ENCODE data around the gene FOXO1.

FOXO1 gene

DNA sequence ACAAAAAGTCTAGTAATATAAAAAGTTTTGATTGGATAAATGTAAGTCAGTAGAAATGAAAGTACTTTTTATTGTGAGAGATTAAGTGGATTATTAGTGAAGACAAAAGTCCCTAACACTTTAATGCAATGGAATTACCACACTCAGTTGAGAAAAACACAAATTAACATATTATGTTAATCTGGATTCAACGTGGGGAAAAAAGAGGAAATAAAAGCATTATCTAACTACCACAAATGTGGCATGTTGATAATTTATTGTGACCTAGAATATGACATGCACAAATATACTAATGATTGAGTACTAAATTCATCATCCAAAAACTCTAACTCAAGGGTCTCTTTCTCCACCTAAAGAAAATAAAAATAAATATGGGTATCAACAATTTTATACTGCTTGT, 41.5 kb downstream of the FOXO1 start:
- no peak for TF ChIP-seq CEBPB (IDR thresholded peaks at IDR 0.05)
- no peak for TF ChIP-seq FOXM1 (IDR thresholded peaks at IDR 0.05; ENCODE audit: borderline replicate concordance, low read depth)
- TF ChIP-seq TCF12 (IDR thresholded peaks at IDR 0.05; ENCODE audit: low read depth), result no peak
- no peak for TF ChIP-seq MAX (IDR thresholded peaks at IDR 0.05)
- no peak for TF ChIP-seq ZBTB7A (IDR thresholded peaks at IDR 0.05; ENCODE audit: low read depth)

DNA sequence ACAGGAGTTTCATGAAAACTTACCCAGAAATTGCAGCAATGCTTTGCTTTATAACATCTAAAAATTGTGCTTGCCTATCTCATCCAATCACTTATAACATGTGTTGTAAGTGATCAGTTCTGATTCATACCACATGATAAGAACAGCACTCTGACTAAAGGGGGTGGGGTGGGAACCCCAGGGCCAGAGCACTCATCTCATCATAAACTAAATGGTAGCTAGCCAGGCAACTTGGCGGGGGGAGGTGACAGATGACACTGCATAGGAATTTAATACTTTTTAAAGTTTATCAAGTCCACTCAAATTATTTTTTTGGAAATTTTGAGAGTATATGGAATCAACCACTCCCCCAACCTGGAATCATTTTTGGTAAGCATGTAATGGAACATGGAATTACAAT, 42.1 kb downstream of the FOXO1 start:
- TF ChIP-seq YY1 (IDR thresholded peaks at IDR 0.05; ENCODE audit: low read depth) (no peak), TCF12 (IDR thresholded peaks at IDR 0.05; ENCODE audit: low read depth) (no peak), TAF1 (IDR thresholded peaks at IDR 0.05; ENCODE audit: low read depth) (no peak), FOXM1 (IDR thresholded peaks at IDR 0.05; ENCODE audit: borderline replicate concordance, low read depth) (no peak), MAX (IDR thresholded peaks at IDR 0.05) (no peak), CREB1 (IDR thresholded peaks at IDR 0.05; ENCODE audit: low read depth) (no peak), ZBTB7A (IDR thresholded peaks at IDR 0.05; ENCODE audit: low read depth) (no peak), EP300 (IDR thresholded peaks at IDR 0.05; ENCODE audit: borderline replicate concordance) (no peak), TEAD4 (IDR thresholded peaks at IDR 0.05) (no peak)
- TF ChIP-seq, protein P1, sequence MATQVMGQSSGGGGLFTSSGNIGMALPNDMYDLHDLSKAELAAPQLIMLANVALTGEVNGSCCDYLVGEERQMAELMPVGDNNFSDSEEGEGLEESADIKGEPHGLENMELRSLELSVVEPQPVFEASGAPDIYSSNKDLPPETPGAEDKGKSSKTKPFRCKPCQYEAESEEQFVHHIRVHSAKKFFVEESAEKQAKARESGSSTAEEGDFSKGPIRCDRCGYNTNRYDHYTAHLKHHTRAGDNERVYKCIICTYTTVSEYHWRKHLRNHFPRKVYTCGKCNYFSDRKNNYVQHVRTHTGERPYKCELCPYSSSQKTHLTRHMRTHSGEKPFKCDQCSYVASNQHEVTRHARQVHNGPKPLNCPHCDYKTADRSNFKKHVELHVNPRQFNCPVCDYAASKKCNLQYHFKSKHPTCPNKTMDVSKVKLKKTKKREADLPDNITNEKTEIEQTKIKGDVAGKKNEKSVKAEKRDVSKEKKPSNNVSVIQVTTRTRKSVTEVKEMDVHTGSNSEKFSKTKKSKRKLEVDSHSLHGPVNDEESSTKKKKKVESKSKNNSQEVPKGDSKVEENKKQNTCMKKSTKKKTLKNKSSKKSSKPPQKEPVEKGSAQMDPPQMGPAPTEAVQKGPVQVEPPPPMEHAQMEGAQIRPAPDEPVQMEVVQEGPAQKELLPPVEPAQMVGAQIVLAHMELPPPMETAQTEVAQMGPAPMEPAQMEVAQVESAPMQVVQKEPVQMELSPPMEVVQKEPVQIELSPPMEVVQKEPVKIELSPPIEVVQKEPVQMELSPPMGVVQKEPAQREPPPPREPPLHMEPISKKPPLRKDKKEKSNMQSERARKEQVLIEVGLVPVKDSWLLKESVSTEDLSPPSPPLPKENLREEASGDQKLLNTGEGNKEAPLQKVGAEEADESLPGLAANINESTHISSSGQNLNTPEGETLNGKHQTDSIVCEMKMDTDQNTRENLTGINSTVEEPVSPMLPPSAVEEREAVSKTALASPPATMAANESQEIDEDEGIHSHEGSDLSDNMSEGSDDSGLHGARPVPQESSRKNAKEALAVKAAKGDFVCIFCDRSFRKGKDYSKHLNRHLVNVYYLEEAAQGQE (IDR thresholded peaks at IDR 0.05; ENCODE audit: low read depth), result no peak

DNA sequence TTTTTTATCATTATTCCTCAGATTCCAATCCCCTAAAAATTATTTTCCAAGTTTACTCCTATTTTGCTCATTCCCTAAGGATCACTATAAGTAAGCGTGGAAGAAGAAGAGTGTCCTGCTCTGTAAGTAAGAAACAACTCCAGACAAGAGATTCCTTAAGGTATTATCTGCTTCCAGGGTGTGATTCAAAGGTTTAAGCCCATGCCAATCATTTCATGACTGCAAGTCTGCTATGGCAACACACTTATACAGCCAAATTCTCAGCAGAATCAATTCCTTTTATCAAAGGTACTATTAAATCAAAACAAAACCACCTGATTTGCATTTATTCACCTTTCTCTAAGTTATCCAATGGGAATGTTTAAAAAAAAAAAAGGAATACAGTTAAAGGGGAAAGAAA, 43.7 kb downstream of the FOXO1 start:
- TF ChIP-seq EGR1 (IDR thresholded peaks at IDR 0.05) (no peak), NFIC (IDR thresholded peaks at IDR 0.05) (no peak), ZBTB7A (IDR thresholded peaks at IDR 0.05; ENCODE audit: low read depth) (no peak), TAF1 (IDR thresholded peaks at IDR 0.05; ENCODE audit: low read depth) (no peak), EP300 (IDR thresholded peaks at IDR 0.05; ENCODE audit: borderline replicate concordance) (no peak), YY1 (IDR thresholded peaks at IDR 0.05; ENCODE audit: low read depth) (no peak)
- TF ChIP-seq, protein P2, sequence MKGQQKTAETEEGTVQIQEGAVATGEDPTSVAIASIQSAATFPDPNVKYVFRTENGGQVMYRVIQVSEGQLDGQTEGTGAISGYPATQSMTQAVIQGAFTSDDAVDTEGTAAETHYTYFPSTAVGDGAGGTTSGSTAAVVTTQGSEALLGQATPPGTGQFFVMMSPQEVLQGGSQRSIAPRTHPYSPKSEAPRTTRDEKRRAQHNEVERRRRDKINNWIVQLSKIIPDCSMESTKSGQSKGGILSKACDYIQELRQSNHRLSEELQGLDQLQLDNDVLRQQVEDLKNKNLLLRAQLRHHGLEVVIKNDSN (IDR thresholded peaks at IDR 0.05), result no peak

- TF ChIP-seq MAX (IDR thresholded peaks at IDR 0.05), result no peak
- TF ChIP-seq EGR1 (IDR thresholded peaks at IDR 0.05), result no peak
- TF ChIP-seq YY1 (IDR thresholded peaks at IDR 0.05; ENCODE audit: low read depth), result no peak
- TF ChIP-seq ZBTB7A (IDR thresholded peaks at IDR 0.05; ENCODE audit: low read depth), result no peak
- TF ChIP-seq TCF12 (IDR thresholded peaks at IDR 0.05; ENCODE audit: low read depth), result no peak
- TF ChIP-seq CEBPB (IDR thresholded peaks at IDR 0.05), result no peak
- TF ChIP-seq EP300 (IDR thresholded peaks at IDR 0.05; ENCODE audit: borderline replicate concordance), result no peak
- TF ChIP-seq CREB1 (IDR thresholded peaks at IDR 0.05; ENCODE audit: low read depth), result no peak
- no peak for TF ChIP-seq RAD21 (IDR thresholded peaks at IDR 0.05; ENCODE audit: low read depth)
- TF ChIP-seq NFIC (IDR thresholded peaks at IDR 0.05), result no peak
- TF ChIP-seq TAF1 (IDR thresholded peaks at IDR 0.05; ENCODE audit: low read depth), result no peak
- TF ChIP-seq TEAD4 (IDR thresholded peaks at IDR 0.05), result no peak
- TF ChIP-seq, protein P1 (IDR thresholded peaks at IDR 0.05; ENCODE audit: low read depth), result no peak
- TF ChIP-seq, protein P2 (IDR thresholded peaks at IDR 0.05), result no peak
These were observed 44.2 kb downstream of the FOXO1 start for GRCh38 chr13:40622246-40622645.

GRCh38 chr13:40619479-40619814, 47.0 kb downstream of the FOXO1 start:
- no peak for TF ChIP-seq NFIC (IDR thresholded peaks at IDR 0.05)
- TF ChIP-seq, protein P2 (IDR thresholded peaks at IDR 0.05), result no peak
- TF ChIP-seq EP300 (IDR thresholded peaks at IDR 0.05; ENCODE audit: borderline replicate concordance), result no peak
- no peak for TF ChIP-seq TAF1 (IDR thresholded peaks at IDR 0.05; ENCODE audit: low read depth)
- no peak for TF ChIP-seq RAD21 (IDR thresholded peaks at IDR 0.05; ENCODE audit: low read depth)
- TF ChIP-seq CREB1 (IDR thresholded peaks at IDR 0.05; ENCODE audit: low read depth), result no peak
